ENCODE results near the gene TMPRSS12.
"Not testable (repeated sequence)": the region's sequence is repeated elsewhere in the genome, so short reads cannot be mapped to it uniquely, and the experiment has no call there.

Gene TMPRSS12

DNA sequence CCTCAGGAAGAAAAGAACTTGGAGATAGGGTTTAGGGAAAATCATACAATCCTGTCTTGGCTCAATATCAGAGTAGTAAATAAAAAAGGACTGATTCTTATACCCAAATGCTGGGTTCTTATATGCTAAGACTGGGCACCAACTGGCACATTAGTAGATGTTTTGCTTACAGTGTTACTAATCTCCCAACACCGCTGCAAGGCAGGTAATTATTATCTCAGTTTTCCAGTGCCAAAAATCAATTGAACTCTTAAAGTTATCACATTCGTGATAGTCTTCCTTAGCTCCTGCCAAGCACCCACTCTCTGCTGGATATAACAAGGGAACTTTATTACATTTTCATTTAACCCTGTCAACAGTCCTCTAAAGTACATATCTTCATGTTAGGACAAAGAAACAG is 84.6 kb downstream of the TMPRSS12 start:
- no peak for DNase-seq

- no peak for DNase-seq
Measured at GRCh38 chr12:50927766-50928224, 85.1 kb downstream of the TMPRSS12 start.

DNA sequence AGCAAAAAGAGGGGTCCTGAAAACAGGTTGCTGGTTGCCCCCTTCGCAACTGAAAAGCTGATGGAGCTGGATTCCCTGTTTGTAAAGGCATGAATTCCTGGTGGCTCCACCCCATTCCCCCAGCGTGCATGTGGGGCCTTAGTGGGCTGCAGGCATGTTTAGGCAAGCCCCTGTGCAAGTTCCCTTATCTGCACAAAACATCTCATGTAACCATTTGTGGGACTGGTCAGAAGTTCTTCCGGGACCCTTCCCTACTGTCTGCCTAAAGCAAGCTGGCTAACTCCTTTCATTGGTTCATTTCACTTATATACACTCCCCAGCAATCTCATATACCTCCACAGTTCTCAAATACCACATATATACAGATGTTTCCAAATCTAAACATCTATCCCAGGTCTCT is 85.7 kb downstream of the TMPRSS12 start:
- no peak for DNase-seq

- no peak for DNase-seq
Measured at GRCh38 chr12:50929831-50930230, 87.1 kb downstream of the TMPRSS12 start.

GRCh38 chr12:50930477-50930876 is 87.8 kb downstream of the TMPRSS12 start:
- DNase-seq: not testable (repeated sequence)

DNA sequence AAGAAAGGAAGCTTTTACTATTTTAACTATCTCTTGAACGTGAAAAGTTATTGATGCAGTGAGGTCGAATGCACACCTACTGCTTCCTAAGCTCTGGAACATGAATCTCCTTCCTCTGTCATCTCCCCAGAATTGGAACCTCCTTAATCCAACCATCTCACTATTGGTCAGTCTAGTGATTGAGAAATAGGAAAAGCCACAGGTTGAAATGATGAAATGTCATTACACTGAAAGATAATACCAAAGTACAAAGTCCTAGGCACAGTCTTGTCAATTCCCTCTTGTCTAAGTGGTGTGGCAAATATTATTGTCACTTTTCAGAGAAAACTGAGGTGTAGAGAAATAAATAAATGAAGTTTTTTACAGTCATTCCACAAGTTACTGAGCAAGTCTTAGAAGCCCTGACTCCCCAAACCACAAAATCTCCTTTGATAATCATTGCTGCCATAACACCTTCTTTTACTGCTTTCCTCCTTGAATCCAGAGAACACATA is 90.1 kb downstream of the TMPRSS12 start:
- DNase-seq: no peak

DNA sequence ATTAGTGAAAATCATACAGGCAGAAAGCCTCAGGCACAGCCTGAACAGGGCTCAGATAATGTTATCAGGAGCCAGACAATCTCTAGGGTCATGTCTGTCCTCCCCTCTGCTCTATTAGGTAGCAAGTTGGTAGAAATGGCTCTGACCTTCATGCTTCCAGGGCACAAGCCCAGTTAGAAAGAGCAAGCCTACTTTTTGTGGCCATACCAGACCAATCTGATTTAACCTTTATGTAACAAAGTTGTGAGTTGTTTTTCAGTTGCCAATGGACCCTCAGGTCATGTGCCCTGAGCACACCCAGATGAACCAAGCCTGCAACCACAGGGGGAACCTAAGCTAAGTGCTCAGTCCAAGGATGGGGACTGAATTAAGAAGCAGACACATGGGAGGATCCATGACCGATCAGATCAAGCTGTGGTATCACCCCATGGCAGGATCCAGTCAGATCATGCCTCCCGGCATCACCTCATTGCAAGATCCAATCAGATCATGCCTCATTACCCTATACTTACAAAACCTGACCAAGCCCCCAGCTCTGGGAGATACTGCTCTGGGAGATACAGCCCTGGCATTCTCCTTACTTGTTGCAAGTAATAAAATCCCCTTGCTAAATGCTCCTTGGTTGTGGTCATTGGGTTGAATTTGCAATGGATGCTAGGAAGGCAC is 90.9 kb downstream of the TMPRSS12 start:
- DNase-seq: no peak

DNA sequence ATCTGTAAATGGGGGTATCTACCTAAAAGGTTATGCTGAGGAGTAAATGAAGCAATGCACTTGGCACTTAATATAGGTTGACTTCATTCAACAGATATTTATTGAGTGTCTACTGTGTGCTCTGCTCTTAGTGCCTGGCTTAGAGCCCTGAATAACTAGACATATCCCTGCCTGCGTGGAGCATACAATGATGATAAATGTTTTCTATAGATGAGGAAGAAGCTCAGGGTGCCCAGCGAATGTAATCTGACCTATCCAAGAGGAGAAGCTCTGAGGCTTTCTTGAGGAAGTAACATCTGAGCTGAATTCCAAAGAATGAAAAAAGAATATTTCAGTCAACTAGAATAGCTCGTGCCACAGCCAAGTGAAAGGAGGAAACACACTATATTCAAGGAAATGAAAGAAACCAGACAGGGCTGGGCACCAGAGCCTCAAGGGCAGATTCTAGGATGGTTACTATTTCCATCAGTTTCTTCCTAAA is 91.7 kb downstream of the TMPRSS12 start:
- DNase-seq: peak in 1 of 2 donors; percentile 6

- no peak for DNase-seq
Measured at GRCh38 chr12:50934981-50935807, 92.5 kb downstream of the TMPRSS12 start.

DNA sequence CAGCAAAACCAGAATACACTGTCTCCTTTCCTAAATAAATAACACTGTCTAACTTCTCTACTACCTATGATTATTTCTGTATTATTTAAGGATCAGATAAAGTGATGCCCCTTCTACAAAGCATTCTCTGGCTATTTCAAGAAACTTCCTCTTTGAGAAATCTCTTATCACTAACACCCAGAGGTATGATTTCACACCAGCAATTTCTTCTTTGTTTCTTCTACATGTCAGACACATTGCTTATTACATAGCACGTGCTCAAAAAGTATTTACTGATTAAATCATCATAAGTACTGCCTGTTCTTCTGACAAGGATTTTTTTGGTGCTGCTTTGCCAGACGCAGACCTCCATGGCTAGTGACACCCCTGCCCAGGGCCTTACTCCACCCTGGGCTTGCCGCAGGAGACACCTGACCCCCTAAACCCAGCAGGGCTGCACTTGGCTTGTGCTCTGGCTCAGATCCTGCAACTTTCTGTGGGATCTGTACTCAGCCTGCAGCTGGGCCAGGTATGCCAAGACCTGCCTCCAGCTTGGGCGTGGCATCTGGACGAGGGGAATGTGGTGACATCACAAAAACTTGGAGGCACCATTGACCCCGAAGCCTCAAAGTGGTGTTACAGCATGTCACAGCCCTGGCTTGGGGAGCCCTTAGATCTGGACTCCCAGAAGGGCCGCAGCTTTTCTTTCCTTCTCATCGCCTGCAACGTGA is 94.2 kb downstream of the TMPRSS12 start:
- no peak for DNase-seq
